K562 (cell line): Measurements from ENCODE around the gene RSPH6A. TPM values are rescaled to one million over a fixed set of nuclear protein-coding genes. Genes with fewer than 3 reads are reported as not detected.

ENCODE experiments used
- ATAC-seq: fragments of 200-7000 bp; cut with Tn5 transposase; 3 replicates; pipeline ENCODE4 v1.9.1; 2020; ENCODE audit warnings: moderate library complexity
- BruUV-seq: library from RNA; stranded (reverse); fragments of 400-500 nt; replicated peaks from 2 replicates; lab custom pipeline; 2021; lab: Mats Ljungman, UMichigan
- CTCF ChIA-PET: fragments of 300-600 bp; formaldehyde crosslinking; extraction: SDS; loops from one replicate; lab custom pipeline; 2021; ENCODE audit warnings: low intra/inter-chr PET ratio; lab: Yijun Ruan, JAX
- POLR2A ChIA-PET: fragments of 300-600, 350-650 bp; sonication (Branson Sonifier 250); formaldehyde crosslinking; extraction: SDS; loops from one replicate; lab custom pipeline; 2021; ENCODE audit warnings: antibody characterized with exemption, inconsistent platforms; lab: Yijun Ruan, JAX
- DNase-seq, 4 experiments: peaks; one replicate each; pipeline versions ENCODE4 v3.0.0 to v3.0.0-alpha.2; 2011 to 2018; ENCODE audit warnings: low spot score in 3 of 4, mixed read lengths in 3 of 4; ENCODE audit errors: extremely low read depth in 1 of 4
- FAIRE-seq: peaks from 2 replicates; lab custom pipeline; 2011; peaks lifted over from hg19 to GRCh38; lab: Jason Lieb, UNC
- H2AFZ ChIP-seq: 2 replicates; pipeline ENCODE4 v1.6.0; 2011; ENCODE audit warnings: low read depth, low read length, control low read depth, inconsistent platforms
- H3K27ac ChIP-seq: fragments of 200-600 bp; 3 replicates; pipeline ENCODE4 v1.8.0; 2011; ENCODE audit warnings: low read depth, mild to moderate bottlenecking, control low read depth, inconsistent platforms, low read length, moderate library complexity, mixed read lengths; ENCODE audit errors: extremely low read depth
- H3K27me3 ChIP-seq, 2 experiments: fragments of 300-600 bp in 1 of 2; 2 replicates in 1 of 2; 3 replicates in 1 of 2; pipeline versions ENCODE4 v1.6.0 to v1.8.0; 2011; ENCODE audit warnings: inconsistent platforms in 2 of 2, low read length in 2 of 2, mild to moderate bottlenecking in 1 of 2, mixed read lengths in 1 of 2, moderate library complexity in 1 of 2; ENCODE audit not compliant: control insufficient read depth in 2 of 2, insufficient read depth in 2 of 2
- H3K36me3 ChIP-seq: fragments of 300-600 bp; 3 replicates; pipeline ENCODE4 v1.8.0; 2011; ENCODE audit warnings: mild to moderate bottlenecking, low read length, inconsistent platforms; ENCODE audit not compliant: control insufficient read depth, insufficient read depth
- H3K4me1 ChIP-seq, 2 experiments: fragments of 200-600 bp in 1 of 2; replicated peaks in 1 of 2; 2 replicates in 1 of 2; 3 replicates in 1 of 2; pipeline versions ENCODE4 v1.5.1 to v1.8.0; 2011; ENCODE audit warnings: inconsistent platforms in 2 of 2, low read length in 2 of 2, mild to moderate bottlenecking in 1 of 2, mixed read lengths in 1 of 2, moderate library complexity in 1 of 2; ENCODE audit not compliant: control insufficient read depth in 2 of 2, insufficient read depth in 2 of 2
- H3K4me2 ChIP-seq: 2 replicates; pipeline ENCODE4 v1.6.1; 2011; ENCODE audit warnings: low read length, control low read depth, inconsistent platforms, mixed read lengths; ENCODE audit not compliant: insufficient read depth
- H3K4me3 ChIP-seq: fragments of 200-600 bp; sonication (generic), shearing (Covaris generic); 2 replicates; pipeline ENCODE4 v1.5.1; 2016; ENCODE audit warnings: control low read depth, inconsistent platforms
- H3K79me2 ChIP-seq: fragments of 200-600 bp; 3 replicates; pipeline ENCODE4 v1.8.0; 2011; ENCODE audit warnings: low read length, inconsistent platforms; ENCODE audit not compliant: control insufficient read depth, insufficient read depth
- H3K9ac ChIP-seq, 2 experiments: 2 replicates each; pipeline versions ENCODE4 v1.6.0 to v1.6.1; 2011; ENCODE audit warnings: low read depth in 2 of 2, low read length in 2 of 2, control low read depth in 1 of 2, inconsistent platforms in 1 of 2, mild to moderate bottlenecking in 1 of 2, mixed read lengths in 1 of 2; ENCODE audit not compliant: insufficient read depth in 1 of 2
- H3K9me1 ChIP-seq: one replicate; pipeline ENCODE4 v1.6.0; 2011; ENCODE audit warnings: inconsistent platforms, mild to moderate bottlenecking, low read length, moderate library complexity; ENCODE audit not compliant: control insufficient read depth, insufficient read depth
- H3K9me3 ChIP-seq: replicated peaks from 2 replicates; pipeline ENCODE4 v1.5.1; 2011; ENCODE audit warnings: low read depth, low read length, inconsistent platforms; ENCODE audit not compliant: control insufficient read depth, insufficient read depth
- H4K20me1 ChIP-seq: replicated peaks from 2 replicates; pipeline ENCODE4 v1.6.1; 2011; ENCODE audit warnings: low read length, inconsistent platforms, mixed read lengths; ENCODE audit not compliant: control insufficient read depth, insufficient read depth
- ADNP ChIP-seq: fragments of 200-800 bp; sonication (Bioruptor generic); IDR thresholded peaks from 2 replicates; pipeline ENCODE4 v1.6.1; 2016; ENCODE audit warnings: missing genetic modification characterization, missing compliant biosample characterization
- KDM1A ChIP-seq, 2 experiments: fragments of 450-650 bp; IDR thresholded peaks; 2 replicates each; pipeline ENCODE4 v1.6.1; 2016; ENCODE audit warnings: mild to moderate bottlenecking in 2 of 2
- MIER1 ChIP-seq: fragments of 450-650 bp; IDR thresholded peaks from 2 replicates; pipeline ENCODE4 v1.6.1; 2016; ENCODE audit warnings: antibody characterized with exemption, mild to moderate bottlenecking, low read depth
- PHF21A ChIP-seq: fragments of 450-650 bp; IDR thresholded peaks from 2 replicates; pipeline ENCODE4 v1.6.1; 2017; ENCODE audit warnings: low read depth, borderline replicate concordance
- RBM34 ChIP-seq: fragments of 200-400 bp; formaldehyde crosslinking; IDR thresholded peaks from 2 replicates; pipeline ENCODE4 v1.6.1; 2018; ENCODE audit warnings: low read length, borderline replicate concordance; ENCODE audit not compliant: insufficient read depth
- SMARCA5 ChIP-seq: fragments of 450-650 bp; IDR thresholded peaks from 2 replicates; pipeline ENCODE4 v1.6.1; 2016
- WHSC1 ChIP-seq: IDR thresholded peaks from one replicate; pipeline ENCODE4 v1.6.1; 2012; ENCODE audit warnings: low read length, control low read depth, inconsistent platforms
- WGBS: fragments of 100-300 bp; shearing (Covaris generic); methylation state at CpG from one replicate; pipeline ENCODE4 v1.1.6; 2016; ENCODE audit warnings: low coverage, mixed read lengths; ENCODE audit not compliant: insufficient coverage; ENCODE audit errors: missing lambda C conversion rate; 5-methylcytosine and 5-hydroxymethylcytosine counted together
- in situ Hi-C: fragments of 300-500 bp; cut with MboI; formaldehyde crosslinking; loops from 4 replicates; pipeline ENCODE4 v1.15.0; 2018; ENCODE audit warnings: inconsistent platforms, mixed read lengths
- intact Hi-C: fragments of 100-400 bp; cut with micrococcal nuclease; formaldehyde crosslinking; loops from 2 replicates; pipeline ENCODE4 v1.14.2; 2022
- polyA plus RNA-seq, 8 experiments: library from polyadenylated mRNA; depleted of rRNA in 4 of 8; stranded (reverse) in 5 of 8; unstranded in 3 of 8; fragments of >200 nt; fragmentation: Nextera tagmentation in 2 of 8; fragmentation: Illumina TruSeq in 1 of 8; extraction: Ambion mirVana in 2 of 8; extraction: Trizol in 1 of 8; gene quantifications; 2 replicates each; pipeline versions ENCODE4 v1.2.1 to v1.2.3, GENCODE V29; 2011 to 2014; ENCODE audit warnings: inconsistent platforms in 1 of 8, missing spikeins in 1 of 8
- total RNA-seq, 7 experiments: library from RNA; depleted of rRNA in 6 of 7; stranded (reverse); fragments of >200 nt in 6 of 7; fragmentation: Illumina TruSeq in 2 of 7; extraction: Trizol in 2 of 7; gene quantifications; 2 replicates each; pipeline versions ENCODE4 v1.2.1 to v1.2.3, GENCODE V29; 2011 to 2021; ENCODE audit warnings: low replicate concordance in 1 of 7
- TF ChIP-seq, protein P1 (sequence below), 3 experiments: IDR thresholded peaks in 2 of 3; conservative IDR thresholded peaks in 1 of 3; 2 replicates each; pipeline ENCODE4 v1.5.1; 2011 to 2012; ENCODE audit warnings: low read length in 3 of 3, mild to moderate bottlenecking in 3 of 3, control low read depth in 2 of 3, improper control_type of control experiment in 1 of 3, inconsistent platforms in 1 of 3, low read depth in 1 of 3, mixed read lengths in 1 of 3, moderate library complexity in 1 of 3; ENCODE audit not compliant: insufficient read depth in 2 of 3

Gene RSPH6A
- total and polyA plus RNA-seq, 9 of the 15 experiments (the other 6 are each of a cell fraction or from before 2014, with no cell fraction given), result 0.03 to 0.15 (median 0.07) TPM; not detected in 5

DNA sequence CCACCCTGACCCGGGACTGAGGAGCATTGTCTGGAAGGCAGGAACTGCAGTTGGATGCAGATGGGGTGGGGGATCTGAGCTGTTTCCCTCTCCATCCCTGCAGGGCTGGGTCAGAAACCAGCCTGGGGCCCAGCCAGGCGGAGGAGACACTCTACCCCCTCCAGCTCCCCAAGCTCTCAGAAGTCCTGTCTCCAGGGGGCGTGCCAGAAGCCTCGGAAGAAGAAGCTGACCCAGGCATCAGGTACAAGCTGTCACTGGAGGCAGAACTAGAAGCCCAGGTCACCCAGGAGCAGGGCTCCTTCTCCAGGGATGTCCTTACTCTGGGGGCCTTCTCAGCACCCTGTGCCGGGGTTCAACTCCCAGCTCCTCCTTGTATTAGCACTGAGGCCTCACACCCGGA is 61.6 kb downstream of the RSPH6A start:
- Histone ChIP-seq H3K9me3 (no peaks in the 10 kb centered on the region), H3K36me3 (no peaks in the 10 kb centered on the region), H3K4me2 (no peak overlapping the region), H2AFZ (no peak overlapping the region), H3K9me1 (no peaks in the 10 kb centered on the region), H3K9ac (no peak overlapping the region), H3K79me2 (no peaks in the 10 kb centered on the region), H3K27ac (no peak overlapping the region), H4K20me1 (no peaks in the 10 kb centered on the region), H3K4me1 (no peaks in the 10 kb centered on the region; a peak in 1 of 5 replicates), H3K4me3 (no peak overlapping the region), H3K27me3 (no peaks in the 10 kb centered on the region)
- ATAC-seq (peak; percentile 80), DNase-seq (peak in 2 of 4 experiments; percentile 43 to 44), FAIRE-seq (no peak)
- intact Hi-C loops, result no loop called here
- TF ChIP-seq, protein P1, sequence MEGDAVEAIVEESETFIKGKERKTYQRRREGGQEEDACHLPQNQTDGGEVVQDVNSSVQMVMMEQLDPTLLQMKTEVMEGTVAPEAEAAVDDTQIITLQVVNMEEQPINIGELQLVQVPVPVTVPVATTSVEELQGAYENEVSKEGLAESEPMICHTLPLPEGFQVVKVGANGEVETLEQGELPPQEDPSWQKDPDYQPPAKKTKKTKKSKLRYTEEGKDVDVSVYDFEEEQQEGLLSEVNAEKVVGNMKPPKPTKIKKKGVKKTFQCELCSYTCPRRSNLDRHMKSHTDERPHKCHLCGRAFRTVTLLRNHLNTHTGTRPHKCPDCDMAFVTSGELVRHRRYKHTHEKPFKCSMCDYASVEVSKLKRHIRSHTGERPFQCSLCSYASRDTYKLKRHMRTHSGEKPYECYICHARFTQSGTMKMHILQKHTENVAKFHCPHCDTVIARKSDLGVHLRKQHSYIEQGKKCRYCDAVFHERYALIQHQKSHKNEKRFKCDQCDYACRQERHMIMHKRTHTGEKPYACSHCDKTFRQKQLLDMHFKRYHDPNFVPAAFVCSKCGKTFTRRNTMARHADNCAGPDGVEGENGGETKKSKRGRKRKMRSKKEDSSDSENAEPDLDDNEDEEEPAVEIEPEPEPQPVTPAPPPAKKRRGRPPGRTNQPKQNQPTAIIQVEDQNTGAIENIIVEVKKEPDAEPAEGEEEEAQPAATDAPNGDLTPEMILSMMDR (IDR thresholded peaks at IDR 0.05 in 2 of 3, conservative IDR thresholded peaks at IDR 0.05 in 1 of 3; ENCODE audit: insufficient read depth in 2 of 3, low read depth in 1 of 3, low read length in 3 of 3), result peak in 2 of 3 experiments; percentile 31 to 43; a peak in 5 of 6 replicates
- no peak for TF ChIP-seq MIER1
- no peak for TF ChIP-seq WHSC1
- TF ChIP-seq KDM1A (IDR thresholded peaks at IDR 0.05), result no peak
- no peak for TF ChIP-seq PHF21A
- TF ChIP-seq SMARCA5, result no peak
- TF ChIP-seq RBM34, result no peak
- no peak for TF ChIP-seq ADNP
- ChIA-PET CTCF (no interaction called here), POLR2A (interaction anchor here (0.6 to 1.1 kb wide), 2 partner anchors 23 to 38 kb away, joined by 3 read pairs; partner anchors contain the start of gene FBXO46)
- 43% methylated on average over 6 of the region's 6 CpGs for WGBS
- BruUV-seq, result no TSS peak
- in situ Hi-C loops, result no loop called here
